Skeletal muscle cell (primary cell): ENCODE data around the gene RNU2-1.
"Not testable (repeated sequence)": the region's sequence is repeated elsewhere in the genome, so short reads cannot be mapped to it uniquely, and the experiment has no call there.

ENCODE experiments used
- DNase-seq: peaks from one replicate; pipeline ENCODE4 v3.0.0-alpha.2; 2010; ENCODE audit warnings: low read depth
- H3K4me3 ChIP-seq: 2 replicates; pipeline ENCODE4 v1.5.1; 2011; ENCODE audit warnings: low read depth, mild to moderate bottlenecking, control low read depth, low read length, moderate library complexity

Gene RNU2-1

GRCh38 chr17:43216762-43217613 lies 16.8 kb downstream of the RNU2-1 start:
- no peak overlapping the region for H3K4me3 ChIP-seq
- DNase-seq, result no peak

- DNase-seq, result no peak
- H3K4me3 ChIP-seq, result no peak overlapping the region
Observed at GRCh38 chr17:43216369-43216761, 17.4 kb downstream of the RNU2-1 start.

GRCh38 chr17:43215341-43215740 lies 18.4 kb downstream of the RNU2-1 start:
- no peak for DNase-seq
- H3K4me3 ChIP-seq, result no peak overlapping the region

GRCh38 chr17:43213545-43213944 lies 20.2 kb downstream of the RNU2-1 start:
- no peak overlapping the region for H3K4me3 ChIP-seq
- no peak for DNase-seq

- no peak for DNase-seq
- H3K4me3 ChIP-seq, result peak overlapping the region; percentile 76
Observed at GRCh38 chr17:43212641-43213490, 20.9 kb downstream of the RNU2-1 start.

GRCh38 chr17:43211480-43212402 lies 22.0 kb downstream of the RNU2-1 start, which contains the start of gene TMEM106A:
Gene TMEM106A, plus strand, starts transcription at chr17:43211875. Its CDS starts 1,167 bp downstream, at chr17:43213042.
- H3K4me3 ChIP-seq, result peak within 1 kb of the TSS; percentile 76
- peak; percentile 68 for DNase-seq

- H3K4me3 ChIP-seq, result peak overlapping the region; percentile 76
- DNase-seq, result no peak
Observed at GRCh38 chr17:43211123-43211479, 22.7 kb downstream of the RNU2-1 start.

GRCh38 chr17:43210576-43210975 lies 23.2 kb downstream of the RNU2-1 start:
- no peak for DNase-seq
- no peak overlapping the region for H3K4me3 ChIP-seq

- not testable (repeated sequence) for DNase-seq, H3K4me3 ChIP-seq
Observed at GRCh38 chr17:43203013-43203412, 30.8 kb downstream of the RNU2-1 start.

GRCh38 chr17:43200127-43200526 lies 33.6 kb downstream of the RNU2-1 start:
- DNase-seq, result no peak
- no peak overlapping the region for H3K4me3 ChIP-seq

GRCh38 chr17:43199633-43200032 lies 34.1 kb downstream of the RNU2-1 start:
- DNase-seq, result no peak
- H3K4me3 ChIP-seq, result no peak overlapping the region

GRCh38 chr17:43193251-43193650 lies 40.5 kb downstream of the RNU2-1 start:
- no peak overlapping the region for H3K4me3 ChIP-seq
- DNase-seq, result no peak

- H3K4me3 ChIP-seq, DNase-seq: not testable (repeated sequence)
Observed at GRCh38 chr17:43186656-43187055, 47.1 kb downstream of the RNU2-1 start.

- no peak overlapping the region for H3K4me3 ChIP-seq
Observed at GRCh38 chr17:43183921-43184320, 49.9 kb downstream of the RNU2-1 start.

More at GRCh38 chr17:43183921-43184320, 49.9 kb downstream of the RNU2-1 start:
- DNase-seq, result no peak
